Suprapubic skin (tissue), 4 donors: ENCODE measurements around the gene NAA15. TPM values are rescaled to one million over a fixed set of nuclear protein-coding genes. Genes with fewer than 3 reads are reported as not detected.

Source experiments
- DNase-seq, 2 donors: peaks; one replicate each; pipeline ENCODE4 v3.0.0-alpha.2; 2019; ENCODE audit warnings: low spot score in 2 of 2
- H3K27ac ChIP-seq: fragments of 200-600 bp; sonication (generic); one replicate; pipeline ENCODE4 v1.5.1; 2019
- H3K27me3 ChIP-seq: fragments of 200-600 bp; sonication (generic); one replicate; pipeline ENCODE4 v1.5.1; 2019
- H3K36me3 ChIP-seq: fragments of 200-600 bp; sonication (generic); one replicate; pipeline ENCODE4 v1.5.1; 2019
- H3K4me1 ChIP-seq: fragments of 200-600 bp; sonication (generic); one replicate; pipeline ENCODE4 v1.5.1; 2019
- H3K4me3 ChIP-seq: fragments of 200-600 bp; sonication (generic); one replicate; pipeline ENCODE4 v1.5.1; 2019; ENCODE audit warnings: mild to moderate bottlenecking
- H3K9me3 ChIP-seq: fragments of 200-600 bp; sonication (generic); one replicate; pipeline ENCODE4 v1.5.1; 2019
- EP300 ChIP-seq: sonication (generic); formaldehyde crosslinking; IDR thresholded peaks from one replicate; pipeline ENCODE4 v1.6.1; 2017; ENCODE audit warnings: antibody characterized with exemption
- POLR2A ChIP-seq, 2 donors: fragments of 450-650 bp; IDR thresholded peaks; one replicate each; pipeline ENCODE4 v1.6.1; 2017; ENCODE audit warnings: antibody characterized with exemption in 2 of 2, mild to moderate bottlenecking in 2 of 2, moderate library complexity in 2 of 2
- POLR2AphosphoS5 ChIP-seq, 3 donors: sonication (generic); formaldehyde crosslinking; IDR thresholded peaks; one replicate each; pipeline ENCODE4 v1.6.1; 2017; ENCODE audit warnings: antibody characterized with exemption in 3 of 3
- WGBS: methylation state at CpG from one replicate; pipeline ENCODE4 v1.1.5; 2018; 5-methylcytosine and 5-hydroxymethylcytosine counted together
- total RNA-seq, 4 donors: library from RNA; depleted of rRNA; stranded (reverse); fragments of >200 nt; gene quantifications; one replicate each; pipeline ENCODE4 v1.1.0, GENCODE V29; 2016
- TF ChIP-seq, protein P1 (sequence below), 2 donors: fragments of 200-600 bp in 1 of 2; fragments of 450-650 bp in 1 of 2; sonication (generic) in 1 of 2; IDR thresholded peaks; one replicate each; pipeline ENCODE4 v1.5.1; 2016 to 2019; ENCODE audit warnings: antibody characterized with exemption in 2 of 2, mild to moderate bottlenecking in 1 of 2, moderate library complexity in 1 of 2

Gene NAA15
- total RNA-seq, 4 donors from 2014 or later: 26.5 to 41.8 (median 27.8) TPM

DNA sequence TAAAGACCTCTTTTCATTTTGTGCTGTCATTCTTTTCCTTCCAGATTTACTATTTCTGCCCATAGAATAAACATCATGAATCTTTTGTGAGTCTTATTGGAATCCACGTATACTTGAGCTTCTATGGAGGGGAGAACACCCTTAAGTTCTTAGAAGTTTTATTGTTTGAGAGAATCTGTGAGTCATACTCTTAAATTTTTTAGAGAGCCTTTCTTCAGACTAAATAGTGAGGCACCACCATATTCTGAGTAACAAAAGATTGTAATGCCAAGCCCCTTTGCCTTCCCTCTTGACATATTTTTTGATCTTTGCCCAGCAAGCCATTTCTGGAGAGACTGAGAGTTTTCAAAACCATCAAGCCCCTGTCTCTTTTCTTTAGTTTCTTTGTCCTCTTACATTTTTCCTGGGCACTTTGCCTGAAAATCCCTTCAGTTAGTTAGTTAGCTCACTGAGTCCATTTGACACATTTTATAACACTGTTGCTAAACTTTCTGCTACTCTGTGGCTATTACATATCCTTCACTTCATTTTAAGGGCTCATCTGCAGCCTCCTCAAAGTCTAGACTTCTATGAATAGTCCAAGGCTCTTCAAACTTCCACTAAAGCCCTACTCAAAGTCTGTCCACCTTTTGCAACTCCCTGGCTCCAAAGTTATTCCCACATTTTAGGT is 66.3 kb downstream of the NAA15 start:
- no peak for DNase-seq
- Histone ChIP-seq H3K4me1 (no peaks in the 10 kb centered on the region), H3K27ac (no peak overlapping the region), H3K27me3 (no peaks in the 10 kb centered on the region), H3K9me3 (no peaks in the 10 kb centered on the region), H3K36me3 (peaks cover 60% of the 10 kb centered on the region), H3K4me3 (no peak overlapping the region)
- TF ChIP-seq POLR2AphosphoS5 (IDR thresholded peaks at IDR 0.05) (no peak), EP300 (no peak), POLR2A (IDR thresholded peaks at IDR 0.05) (no peak)
- TF ChIP-seq, protein P1, sequence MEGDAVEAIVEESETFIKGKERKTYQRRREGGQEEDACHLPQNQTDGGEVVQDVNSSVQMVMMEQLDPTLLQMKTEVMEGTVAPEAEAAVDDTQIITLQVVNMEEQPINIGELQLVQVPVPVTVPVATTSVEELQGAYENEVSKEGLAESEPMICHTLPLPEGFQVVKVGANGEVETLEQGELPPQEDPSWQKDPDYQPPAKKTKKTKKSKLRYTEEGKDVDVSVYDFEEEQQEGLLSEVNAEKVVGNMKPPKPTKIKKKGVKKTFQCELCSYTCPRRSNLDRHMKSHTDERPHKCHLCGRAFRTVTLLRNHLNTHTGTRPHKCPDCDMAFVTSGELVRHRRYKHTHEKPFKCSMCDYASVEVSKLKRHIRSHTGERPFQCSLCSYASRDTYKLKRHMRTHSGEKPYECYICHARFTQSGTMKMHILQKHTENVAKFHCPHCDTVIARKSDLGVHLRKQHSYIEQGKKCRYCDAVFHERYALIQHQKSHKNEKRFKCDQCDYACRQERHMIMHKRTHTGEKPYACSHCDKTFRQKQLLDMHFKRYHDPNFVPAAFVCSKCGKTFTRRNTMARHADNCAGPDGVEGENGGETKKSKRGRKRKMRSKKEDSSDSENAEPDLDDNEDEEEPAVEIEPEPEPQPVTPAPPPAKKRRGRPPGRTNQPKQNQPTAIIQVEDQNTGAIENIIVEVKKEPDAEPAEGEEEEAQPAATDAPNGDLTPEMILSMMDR (IDR thresholded peaks at IDR 0.05): no peak
- WGBS: 85% methylated on average over 1 of the region's 1 CpG

DNA sequence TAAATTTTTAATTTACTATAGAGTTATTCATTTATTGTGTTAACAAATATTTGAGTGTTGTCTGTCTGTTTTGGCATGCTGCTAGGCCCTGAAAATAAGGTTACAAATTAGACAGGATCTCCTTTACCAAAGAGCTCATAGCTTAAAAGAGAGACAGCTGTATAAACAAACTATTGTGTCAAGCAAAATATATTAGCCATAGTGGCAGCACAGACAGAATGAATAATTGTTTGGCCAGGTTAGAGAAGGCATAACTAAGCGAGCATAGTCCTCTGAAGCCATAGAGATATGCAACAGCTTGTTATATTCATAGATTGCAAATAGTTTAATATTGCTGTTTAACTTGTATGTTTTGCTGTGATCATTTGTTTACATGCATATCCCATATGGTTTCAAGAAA is 67.7 kb downstream of the NAA15 start:
- no peak overlapping the region for H3K27ac ChIP-seq
- H3K36me3 ChIP-seq: peaks cover 71% of the 10 kb centered on the region
- H3K9me3 ChIP-seq: no peaks in the 10 kb centered on the region
- WGBS: 86% methylated on average over 1 of the region's 1 CpG
- H3K4me1 ChIP-seq: no peaks in the 10 kb centered on the region
- H3K27me3 ChIP-seq: no peaks in the 10 kb centered on the region
- DNase-seq: no peak
- TF ChIP-seq POLR2A (IDR thresholded peaks at IDR 0.05): no peak
- TF ChIP-seq, protein P1 (IDR thresholded peaks at IDR 0.05): no peak
- no peak overlapping the region for H3K4me3 ChIP-seq

DNA sequence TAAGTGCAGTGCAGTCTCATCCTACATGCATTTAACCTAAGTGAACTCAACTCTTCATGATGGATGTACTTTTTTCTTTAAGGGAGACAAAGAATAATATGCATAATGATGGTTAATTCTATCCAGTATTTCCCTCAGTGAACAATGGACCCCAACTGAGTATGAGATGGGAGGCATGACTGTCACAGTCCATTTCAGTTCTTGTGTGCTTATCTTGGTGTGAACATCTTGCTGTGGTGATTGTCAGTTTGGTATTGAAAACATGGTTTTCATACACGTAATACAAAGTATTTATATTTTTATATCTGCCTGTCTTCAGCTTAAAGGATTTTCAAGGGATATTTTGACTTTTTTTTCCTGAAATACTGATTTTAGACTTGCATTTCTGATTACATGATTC is 72.9 kb downstream of the NAA15 start:
- no peaks in the 10 kb centered on the region for H3K9me3 ChIP-seq
- DNase-seq: no peak
- TF ChIP-seq, protein P1 (IDR thresholded peaks at IDR 0.05): no peak
- TF ChIP-seq EP300 (no peak), POLR2AphosphoS5 (IDR thresholded peaks at IDR 0.05) (no peak), POLR2A (IDR thresholded peaks at IDR 0.05) (no peak)
- WGBS: 97% methylated on average over 1 of the region's 1 CpG
- peaks cover 67% of the 10 kb centered on the region for H3K36me3 ChIP-seq
- H3K27ac ChIP-seq: no peak overlapping the region
- H3K27me3 ChIP-seq: no peaks in the 10 kb centered on the region
- H3K4me3 ChIP-seq: no peak overlapping the region
- no peaks in the 10 kb centered on the region for H3K4me1 ChIP-seq

DNA sequence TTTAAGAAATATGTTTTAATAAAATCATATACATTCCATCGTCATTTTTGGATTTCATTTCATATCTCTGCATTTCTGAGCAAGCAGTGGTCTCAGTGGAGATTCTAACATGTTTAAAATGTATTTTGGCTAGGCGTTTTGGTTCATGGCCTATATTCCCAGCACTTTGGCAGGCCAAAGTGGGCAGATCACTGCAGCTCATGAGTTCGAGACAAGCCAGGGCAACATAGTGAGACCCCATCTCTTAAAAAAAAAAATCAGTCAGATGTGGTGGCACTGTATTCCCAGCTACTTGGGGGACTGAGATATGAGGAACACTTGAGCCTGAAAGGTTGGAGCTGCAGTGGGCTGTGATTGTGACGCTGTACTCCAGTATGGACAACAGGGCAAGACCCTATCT is 85.1 kb downstream of the NAA15 start:
- no peaks in the 10 kb centered on the region for H3K27me3 ChIP-seq
- peaks cover 63% of the 10 kb centered on the region for H3K36me3 ChIP-seq
- TF ChIP-seq, protein P1 (IDR thresholded peaks at IDR 0.05): no peak
- TF ChIP-seq POLR2A (IDR thresholded peaks at IDR 0.05) (no peak), EP300 (no peak), POLR2AphosphoS5 (IDR thresholded peaks at IDR 0.05) (no peak)
- no peaks in the 10 kb centered on the region for H3K9me3 ChIP-seq
- no peak overlapping the region for H3K4me3 ChIP-seq
- 95% methylated on average over 4 of the region's 4 CpGs for WGBS
- DNase-seq: no peak
- no peaks in the 10 kb centered on the region for H3K4me1 ChIP-seq
- H3K27ac ChIP-seq: no peak overlapping the region

DNA sequence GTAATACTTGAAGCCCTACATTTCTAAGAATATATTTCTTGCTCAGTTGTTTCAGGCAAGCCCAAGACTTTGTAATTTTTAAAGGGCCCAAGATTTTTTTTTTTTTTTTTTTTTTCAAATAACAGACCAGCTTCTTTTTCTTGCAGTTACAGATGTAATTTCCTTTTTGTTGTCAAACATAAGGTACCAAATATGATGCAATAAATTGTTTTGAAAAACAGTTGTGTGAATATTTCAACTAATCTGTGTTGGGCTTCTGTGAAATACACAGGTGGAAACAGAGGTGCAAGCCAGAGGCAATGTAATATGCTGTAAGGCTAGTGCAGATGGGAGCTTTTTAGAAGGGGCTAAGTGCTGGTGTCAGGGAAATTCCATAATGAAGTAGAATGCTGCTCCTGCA is 87.8 kb downstream of the NAA15 start:
- Histone ChIP-seq H3K27me3 (no peaks in the 10 kb centered on the region), H3K9me3 (no peaks in the 10 kb centered on the region), H3K4me1 (no peaks in the 10 kb centered on the region), H3K36me3 (peaks cover 64% of the 10 kb centered on the region), H3K4me3 (no peak overlapping the region), H3K27ac (no peak overlapping the region)
- no peak for TF ChIP-seq POLR2AphosphoS5 (IDR thresholded peaks at IDR 0.05)
- no peak for TF ChIP-seq EP300
- no peak for TF ChIP-seq POLR2A (IDR thresholded peaks at IDR 0.05)
- TF ChIP-seq, protein P1 (IDR thresholded peaks at IDR 0.05): no peak
- no peak for DNase-seq
